ENCODE data around the gene TMEM215.
"Not testable (repeated sequence)": the region's sequence is repeated elsewhere in the genome, so short reads cannot be mapped to it uniquely, and the experiment has no call there.

Gene TMEM215, protein sequence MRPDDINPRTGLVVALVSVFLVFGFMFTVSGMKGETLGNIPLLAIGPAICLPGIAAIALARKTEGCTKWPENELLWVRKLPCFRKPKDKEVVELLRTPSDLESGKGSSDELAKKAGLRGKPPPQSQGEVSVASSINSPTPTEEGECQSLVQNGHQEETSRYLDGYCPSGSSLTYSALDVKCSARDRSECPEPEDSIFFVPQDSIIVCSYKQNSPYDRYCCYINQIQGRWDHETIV

GRCh38 chr9:32783168-32783891 lies at the start of gene TMEM215:
Gene TMEM215 (plus strand): TSS chr9:32783540. CDS start chr9:32784184, 644 bp downstream.
- no peak for DNase-seq

DNA sequence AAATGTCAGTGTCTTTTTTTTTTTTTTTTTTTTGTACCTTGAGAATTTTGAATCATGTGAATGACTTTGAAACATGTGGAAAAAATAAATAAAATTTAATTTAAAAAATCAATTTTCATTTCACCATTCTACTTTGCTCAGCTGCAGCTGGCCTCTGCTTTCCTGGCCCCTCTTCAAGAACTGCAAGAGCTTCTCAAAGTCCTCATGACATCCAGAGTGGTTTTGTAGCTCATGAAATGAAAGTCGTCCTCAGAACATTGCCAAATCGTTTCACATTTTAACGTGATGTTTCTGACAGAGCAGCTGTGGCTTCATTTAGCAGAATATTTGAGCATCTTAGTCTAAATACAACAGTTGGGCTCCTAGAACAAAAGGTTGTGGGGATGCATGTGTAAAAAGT lies 47.9 kb upstream of the TMEM215 start:
- no peak for DNase-seq

GRCh38 chr9:32737378-32737777 lies 46.0 kb upstream of the TMEM215 start:
- no peak for DNase-seq

GRCh38 chr9:32738501-32739172 lies 44.7 kb upstream of the TMEM215 start:
- DNase-seq, result no peak

GRCh38 chr9:32741706-32742105 lies 41.6 kb upstream of the TMEM215 start:
- DNase-seq, result no peak

DNA sequence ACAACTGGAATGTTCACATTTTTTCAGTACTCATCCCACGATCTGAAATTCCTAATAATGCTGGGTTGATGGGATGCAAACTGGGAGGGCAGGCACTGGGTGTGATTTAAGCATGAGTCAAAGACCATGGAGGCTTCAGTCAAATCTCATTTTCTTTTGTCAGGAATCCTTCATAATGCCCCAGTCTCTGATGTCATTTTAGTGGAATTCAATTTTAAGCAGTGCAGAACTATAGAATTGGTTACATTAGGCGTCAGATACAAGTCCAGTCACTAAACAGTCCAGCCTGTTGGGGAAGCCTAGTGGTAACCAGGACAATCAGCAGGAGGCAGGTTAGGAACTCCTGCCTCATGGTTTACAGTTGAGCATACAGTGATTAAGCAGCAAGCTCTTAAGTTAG lies 41.0 kb upstream of the TMEM215 start:
- no peak for DNase-seq

GRCh38 chr9:32748013-32748412 lies 35.3 kb upstream of the TMEM215 start:
- no peak for DNase-seq

GRCh38 chr9:32755730-32756129 lies 27.6 kb upstream of the TMEM215 start:
- no peak for DNase-seq

GRCh38 chr9:32764139-32764538 lies 19.2 kb upstream of the TMEM215 start:
- no peak for DNase-seq

GRCh38 chr9:32775283-32775682 lies 8.1 kb upstream of the TMEM215 start:
- DNase-seq, result no peak

- no peak for DNase-seq
Observed at GRCh38 chr9:32776201-32776600, 7.1 kb upstream of the TMEM215 start.

DNA sequence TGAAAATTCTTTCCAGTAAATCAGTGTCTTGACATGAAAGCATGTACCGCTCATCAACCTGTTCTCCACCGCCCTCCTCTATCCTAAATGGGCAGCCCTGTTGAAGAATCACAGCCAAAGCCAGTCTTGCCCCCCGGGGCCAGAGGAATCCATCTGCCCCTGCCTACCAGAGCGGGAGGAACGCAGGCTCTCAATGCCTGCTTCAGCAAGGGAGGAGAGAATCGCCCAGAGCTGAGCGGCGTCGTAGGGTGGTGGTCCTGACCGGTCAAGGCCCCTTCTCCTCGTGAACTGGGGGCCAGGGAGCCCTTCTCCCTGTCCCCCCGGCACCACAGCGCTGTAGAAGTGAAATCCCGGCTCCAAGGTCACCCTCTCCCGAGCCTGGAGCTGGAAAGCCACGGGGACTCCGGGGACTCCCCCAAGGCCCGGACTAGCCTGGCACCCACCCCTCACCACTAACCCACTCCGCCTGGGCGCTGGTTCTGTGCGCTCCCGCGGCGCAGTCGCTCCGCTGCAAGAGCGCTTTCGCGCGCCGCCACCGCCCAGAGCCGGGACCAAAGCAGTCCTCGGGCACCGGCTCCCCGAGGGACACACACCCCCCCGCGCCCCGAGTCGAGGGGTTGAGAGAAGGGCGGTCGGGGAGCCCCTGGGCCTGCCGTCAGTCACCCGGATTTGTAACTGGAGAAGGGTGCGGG lies 718 bp upstream of the TMEM215 start:
- DNase-seq, result no peak

- DNase-seq, result no peak
Observed at GRCh38 chr9:32787816-32788215, 4.5 kb downstream of the TMEM215 start.

DNA sequence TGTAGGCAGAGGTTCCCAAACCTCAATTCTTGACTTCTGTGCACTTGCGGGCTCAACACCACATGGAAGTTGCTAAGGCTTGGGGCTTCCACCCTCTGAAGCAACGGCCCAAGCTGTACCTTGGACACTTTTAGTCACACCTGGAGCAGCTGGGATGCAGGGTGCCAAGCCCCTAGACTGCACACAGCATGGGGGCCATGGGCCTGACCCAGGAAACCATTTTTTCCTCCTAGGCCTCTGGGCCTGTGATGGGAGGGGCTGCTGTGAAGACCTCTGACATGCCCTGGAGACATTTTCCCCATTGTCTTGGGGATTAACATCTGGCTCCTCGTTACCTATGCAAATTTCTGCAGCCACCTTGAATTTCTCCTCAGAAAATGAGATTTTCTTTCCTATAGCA lies 12.7 kb downstream of the TMEM215 start:
- DNase-seq, result not testable (repeated sequence)

DNA sequence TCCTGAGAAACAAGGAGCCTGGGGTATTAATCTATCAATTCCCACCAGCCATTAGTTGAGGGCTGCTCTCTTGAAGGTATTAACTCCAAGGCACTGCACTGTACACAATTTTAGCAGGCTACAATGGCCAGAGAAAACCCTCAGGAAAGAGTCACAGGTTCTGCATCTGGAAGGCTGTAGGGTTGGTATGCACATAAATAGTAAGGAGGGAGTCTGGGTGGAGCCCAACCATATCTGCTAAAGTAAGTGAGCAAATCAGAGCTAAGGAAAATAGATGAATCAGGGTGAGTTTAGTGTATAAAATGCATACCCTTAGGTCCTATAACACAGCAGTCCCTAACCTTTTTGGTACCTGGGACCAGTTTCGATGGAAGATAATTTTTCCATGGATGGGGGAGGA lies 18.2 kb downstream of the TMEM215 start:
- no peak for DNase-seq

GRCh38 chr9:32807217-32807616 lies 23.9 kb downstream of the TMEM215 start:
- DNase-seq, result no peak

GRCh38 chr9:32811246-32811645 lies 27.9 kb downstream of the TMEM215 start:
- DNase-seq, result no peak

DNA sequence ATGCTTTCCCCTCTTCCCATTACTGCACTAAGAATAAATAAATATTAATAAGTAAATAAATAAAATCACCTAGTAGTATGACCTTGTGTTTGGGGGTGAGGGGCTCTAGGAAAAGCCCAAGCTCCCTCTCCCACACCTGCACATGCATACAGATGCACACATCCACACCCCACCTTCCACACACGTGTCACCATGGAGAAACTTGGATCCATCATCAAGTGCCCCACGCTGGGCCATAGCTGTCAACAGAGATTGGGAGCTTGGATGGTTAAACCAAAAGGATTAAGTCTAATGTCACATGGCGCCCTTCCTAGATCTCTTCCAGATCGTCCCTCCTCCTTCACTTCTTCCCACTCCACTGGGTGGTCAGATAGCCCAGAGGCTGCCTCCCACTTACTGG lies 37.0 kb downstream of the TMEM215 start:
- no peak for DNase-seq

GRCh38 chr9:32823101-32823500 lies 39.8 kb downstream of the TMEM215 start:
- DNase-seq, result no peak

GRCh38 chr9:32823551-32823950 lies 40.2 kb downstream of the TMEM215 start:
- no peak for DNase-seq

GRCh38 chr9:32825203-32825602 lies 41.9 kb downstream of the TMEM215 start:
- no peak for DNase-seq

GRCh38 chr9:32828861-32829260 lies 45.5 kb downstream of the TMEM215 start:
- no peak for DNase-seq

GRCh38 chr9:32832346-32832745 lies 49.0 kb downstream of the TMEM215 start:
- no peak for DNase-seq

All from T1000 (cell line).